ENCODE measurements around the gene GNAQ. TPM values are rescaled to one million over a fixed set of nuclear protein-coding genes. Genes with fewer than 3 reads are reported as not detected.

GNAQ gene
- total and polyA plus RNA-seq, 2 experiments from 2014 or later = 21.1 to 43.1 TPM

- no peak for TF ChIP-seq EZH2phosphoT487 (IDR thresholded peaks at IDR 0.05; ENCODE audit: unreplicated experiment)
- no peak for TF ChIP-seq NANOG (IDR thresholded peaks at IDR 0.05; ENCODE audit: borderline replicate concordance)
- TF ChIP-seq, protein P1, sequence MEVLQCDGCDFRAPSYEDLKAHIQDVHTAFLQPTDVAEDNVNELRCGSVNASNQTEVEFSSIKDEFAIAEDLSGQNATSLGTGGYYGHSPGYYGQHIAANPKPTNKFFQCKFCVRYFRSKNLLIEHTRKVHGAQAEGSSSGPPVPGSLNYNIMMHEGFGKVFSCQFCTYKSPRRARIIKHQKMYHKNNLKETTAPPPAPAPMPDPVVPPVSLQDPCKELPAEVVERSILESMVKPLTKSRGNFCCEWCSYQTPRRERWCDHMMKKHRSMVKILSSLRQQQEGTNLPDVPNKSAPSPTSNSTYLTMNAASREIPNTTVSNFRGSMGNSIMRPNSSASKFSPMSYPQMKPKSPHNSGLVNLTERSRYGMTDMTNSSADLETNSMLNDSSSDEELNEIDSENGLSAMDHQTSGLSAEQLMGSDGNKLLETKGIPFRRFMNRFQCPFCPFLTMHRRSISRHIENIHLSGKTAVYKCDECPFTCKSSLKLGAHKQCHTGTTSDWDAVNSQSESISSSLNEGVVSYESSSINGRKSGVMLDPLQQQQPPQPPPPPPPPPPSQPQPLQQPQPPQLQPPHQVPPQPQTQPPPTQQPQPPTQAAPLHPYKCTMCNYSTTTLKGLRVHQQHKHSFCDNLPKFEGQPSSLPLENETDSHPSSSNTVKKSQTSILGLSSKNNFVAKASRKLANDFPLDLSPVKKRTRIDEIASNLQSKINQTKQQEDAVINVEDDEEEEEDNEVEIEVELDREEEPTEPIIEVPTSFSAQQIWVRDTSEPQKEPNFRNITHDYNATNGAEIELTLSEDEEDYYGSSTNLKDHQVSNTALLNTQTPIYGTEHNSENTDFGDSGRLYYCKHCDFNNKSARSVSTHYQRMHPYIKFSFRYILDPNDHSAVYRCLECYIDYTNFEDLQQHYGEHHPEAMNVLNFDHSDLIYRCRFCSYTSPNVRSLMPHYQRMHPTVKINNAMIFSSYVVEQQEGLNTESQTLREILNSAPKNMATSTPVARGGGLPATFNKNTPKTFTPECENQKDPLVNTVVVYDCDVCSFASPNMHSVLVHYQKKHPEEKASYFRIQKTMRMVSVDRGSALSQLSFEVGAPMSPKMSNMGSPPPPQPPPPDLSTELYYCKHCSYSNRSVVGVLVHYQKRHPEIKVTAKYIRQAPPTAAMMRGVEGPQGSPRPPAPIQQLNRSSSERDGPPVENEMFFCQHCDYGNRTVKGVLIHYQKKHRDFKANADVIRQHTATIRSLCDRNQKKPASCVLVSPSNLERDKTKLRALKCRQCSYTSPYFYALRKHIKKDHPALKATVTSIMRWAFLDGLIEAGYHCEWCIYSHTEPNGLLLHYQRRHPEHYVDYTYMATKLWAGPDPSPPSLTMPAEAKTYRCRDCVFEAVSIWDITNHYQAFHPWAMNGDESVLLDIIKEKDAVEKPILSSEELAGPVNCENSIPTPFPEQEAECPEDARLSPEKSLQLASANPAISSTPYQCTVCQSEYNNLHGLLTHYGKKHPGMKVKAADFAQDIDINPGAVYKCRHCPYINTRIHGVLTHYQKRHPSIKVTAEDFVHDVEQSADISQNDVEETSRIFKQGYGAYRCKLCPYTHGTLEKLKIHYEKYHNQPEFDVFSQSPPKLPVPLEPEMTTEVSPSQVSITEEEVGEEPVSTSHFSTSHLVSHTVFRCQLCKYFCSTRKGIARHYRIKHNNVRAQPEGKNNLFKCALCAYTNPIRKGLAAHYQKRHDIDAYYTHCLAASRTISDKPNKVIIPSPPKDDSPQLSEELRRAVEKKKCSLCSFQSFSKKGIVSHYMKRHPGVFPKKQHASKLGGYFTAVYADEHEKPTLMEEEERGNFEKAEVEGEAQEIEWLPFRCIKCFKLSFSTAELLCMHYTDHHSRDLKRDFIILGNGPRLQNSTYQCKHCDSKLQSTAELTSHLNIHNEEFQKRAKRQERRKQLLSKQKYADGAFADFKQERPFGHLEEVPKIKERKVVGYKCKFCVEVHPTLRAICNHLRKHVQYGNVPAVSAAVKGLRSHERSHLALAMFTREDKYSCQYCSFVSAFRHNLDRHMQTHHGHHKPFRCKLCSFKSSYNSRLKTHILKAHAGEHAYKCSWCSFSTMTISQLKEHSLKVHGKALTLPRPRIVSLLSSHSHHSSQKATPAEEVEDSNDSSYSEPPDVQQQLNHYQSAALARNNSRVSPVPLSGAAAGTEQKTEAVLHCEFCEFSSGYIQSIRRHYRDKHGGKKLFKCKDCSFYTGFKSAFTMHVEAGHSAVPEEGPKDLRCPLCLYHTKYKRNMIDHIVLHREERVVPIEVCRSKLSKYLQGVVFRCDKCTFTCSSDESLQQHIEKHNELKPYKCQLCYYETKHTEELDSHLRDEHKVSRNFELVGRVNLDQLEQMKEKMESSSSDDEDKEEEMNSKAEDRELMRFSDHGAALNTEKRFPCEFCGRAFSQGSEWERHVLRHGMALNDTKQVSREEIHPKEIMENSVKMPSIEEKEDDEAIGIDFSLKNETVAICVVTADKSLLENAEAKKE (CRISPR knock-in tag; IDR thresholded peaks at IDR 0.05) = no peak
- no peak for TF ChIP-seq STAT1 (IDR thresholded peaks at IDR 0.05; ENCODE audit: unreplicated experiment)
- TF ChIP-seq, protein P2, sequence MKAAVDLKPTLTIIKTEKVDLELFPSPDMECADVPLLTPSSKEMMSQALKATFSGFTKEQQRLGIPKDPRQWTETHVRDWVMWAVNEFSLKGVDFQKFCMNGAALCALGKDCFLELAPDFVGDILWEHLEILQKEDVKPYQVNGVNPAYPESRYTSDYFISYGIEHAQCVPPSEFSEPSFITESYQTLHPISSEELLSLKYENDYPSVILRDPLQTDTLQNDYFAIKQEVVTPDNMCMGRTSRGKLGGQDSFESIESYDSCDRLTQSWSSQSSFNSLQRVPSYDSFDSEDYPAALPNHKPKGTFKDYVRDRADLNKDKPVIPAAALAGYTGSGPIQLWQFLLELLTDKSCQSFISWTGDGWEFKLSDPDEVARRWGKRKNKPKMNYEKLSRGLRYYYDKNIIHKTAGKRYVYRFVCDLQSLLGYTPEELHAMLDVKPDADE (IDR thresholded peaks at IDR 0.05) = no peak
- no peak for TF ChIP-seq ZNF114 (CRISPR knock-in tag; IDR thresholded peaks at IDR 0.05)
- no peak for TF ChIP-seq ZNF331 (CRISPR knock-in tag; IDR thresholded peaks at IDR 0.05; ENCODE audit: low read depth)
- TF ChIP-seq, protein P3, sequence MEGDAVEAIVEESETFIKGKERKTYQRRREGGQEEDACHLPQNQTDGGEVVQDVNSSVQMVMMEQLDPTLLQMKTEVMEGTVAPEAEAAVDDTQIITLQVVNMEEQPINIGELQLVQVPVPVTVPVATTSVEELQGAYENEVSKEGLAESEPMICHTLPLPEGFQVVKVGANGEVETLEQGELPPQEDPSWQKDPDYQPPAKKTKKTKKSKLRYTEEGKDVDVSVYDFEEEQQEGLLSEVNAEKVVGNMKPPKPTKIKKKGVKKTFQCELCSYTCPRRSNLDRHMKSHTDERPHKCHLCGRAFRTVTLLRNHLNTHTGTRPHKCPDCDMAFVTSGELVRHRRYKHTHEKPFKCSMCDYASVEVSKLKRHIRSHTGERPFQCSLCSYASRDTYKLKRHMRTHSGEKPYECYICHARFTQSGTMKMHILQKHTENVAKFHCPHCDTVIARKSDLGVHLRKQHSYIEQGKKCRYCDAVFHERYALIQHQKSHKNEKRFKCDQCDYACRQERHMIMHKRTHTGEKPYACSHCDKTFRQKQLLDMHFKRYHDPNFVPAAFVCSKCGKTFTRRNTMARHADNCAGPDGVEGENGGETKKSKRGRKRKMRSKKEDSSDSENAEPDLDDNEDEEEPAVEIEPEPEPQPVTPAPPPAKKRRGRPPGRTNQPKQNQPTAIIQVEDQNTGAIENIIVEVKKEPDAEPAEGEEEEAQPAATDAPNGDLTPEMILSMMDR (conservative IDR thresholded peaks at IDR 0.05; ENCODE audit: low read depth in 2 of 2) = no peak
- TF ChIP-seq, protein P4, sequence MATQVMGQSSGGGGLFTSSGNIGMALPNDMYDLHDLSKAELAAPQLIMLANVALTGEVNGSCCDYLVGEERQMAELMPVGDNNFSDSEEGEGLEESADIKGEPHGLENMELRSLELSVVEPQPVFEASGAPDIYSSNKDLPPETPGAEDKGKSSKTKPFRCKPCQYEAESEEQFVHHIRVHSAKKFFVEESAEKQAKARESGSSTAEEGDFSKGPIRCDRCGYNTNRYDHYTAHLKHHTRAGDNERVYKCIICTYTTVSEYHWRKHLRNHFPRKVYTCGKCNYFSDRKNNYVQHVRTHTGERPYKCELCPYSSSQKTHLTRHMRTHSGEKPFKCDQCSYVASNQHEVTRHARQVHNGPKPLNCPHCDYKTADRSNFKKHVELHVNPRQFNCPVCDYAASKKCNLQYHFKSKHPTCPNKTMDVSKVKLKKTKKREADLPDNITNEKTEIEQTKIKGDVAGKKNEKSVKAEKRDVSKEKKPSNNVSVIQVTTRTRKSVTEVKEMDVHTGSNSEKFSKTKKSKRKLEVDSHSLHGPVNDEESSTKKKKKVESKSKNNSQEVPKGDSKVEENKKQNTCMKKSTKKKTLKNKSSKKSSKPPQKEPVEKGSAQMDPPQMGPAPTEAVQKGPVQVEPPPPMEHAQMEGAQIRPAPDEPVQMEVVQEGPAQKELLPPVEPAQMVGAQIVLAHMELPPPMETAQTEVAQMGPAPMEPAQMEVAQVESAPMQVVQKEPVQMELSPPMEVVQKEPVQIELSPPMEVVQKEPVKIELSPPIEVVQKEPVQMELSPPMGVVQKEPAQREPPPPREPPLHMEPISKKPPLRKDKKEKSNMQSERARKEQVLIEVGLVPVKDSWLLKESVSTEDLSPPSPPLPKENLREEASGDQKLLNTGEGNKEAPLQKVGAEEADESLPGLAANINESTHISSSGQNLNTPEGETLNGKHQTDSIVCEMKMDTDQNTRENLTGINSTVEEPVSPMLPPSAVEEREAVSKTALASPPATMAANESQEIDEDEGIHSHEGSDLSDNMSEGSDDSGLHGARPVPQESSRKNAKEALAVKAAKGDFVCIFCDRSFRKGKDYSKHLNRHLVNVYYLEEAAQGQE (IDR thresholded peaks at IDR 0.05; ENCODE audit: unreplicated experiment) = no peak
- TF ChIP-seq POLR2AphosphoS5 (IDR thresholded peaks at IDR 0.05; ENCODE audit: low read depth) = no peak
- TF ChIP-seq JUNB (IDR thresholded peaks at IDR 0.05; ENCODE audit: unreplicated experiment) = no peak
- TF ChIP-seq EZH2 (IDR thresholded peaks at IDR 0.05; ENCODE audit: low read depth, unreplicated experiment) = no peak
- TF ChIP-seq CREB1 (CRISPR knock-in tag; IDR thresholded peaks at IDR 0.05; ENCODE audit: low read depth) = no peak
- Histone ChIP-seq H2AFZ (no peak overlapping the region), H3K4me1 (ENCODE audit: insufficient read depth) (peaks cover 44% of the 10 kb centered on the region), H3K4me2 (peak overlapping the region; percentile 28; the same call in 1 of the 2 replicates), H4K20me1 (replicated peaks; ENCODE audit: insufficient read depth) (peaks cover 6% of the 10 kb centered on the region), H3K9me2 (ENCODE audit: insufficient read depth) (no peaks in the 10 kb centered on the region), H3K27ac (ENCODE audit: low read depth) (no peak overlapping the region), H3K27me3 (ENCODE audit: insufficient read depth) (no peaks in the 10 kb centered on the region), H3F3A (replicated peaks; ENCODE audit: low read depth) (no peaks in the 10 kb centered on the region), H3K4me3 (no peak overlapping the region), H3K36me3 (ENCODE audit: insufficient read depth) (no peaks in the 10 kb centered on the region), H3K79me2 (replicated peaks; ENCODE audit: insufficient read depth) (peaks cover 89% of the 10 kb centered on the region)
- Mint-ChIP-seq H3K27me3 (ENCODE audit: insufficient read depth, low read depth, poor library complexity) (peaks cover 4% of the 10 kb centered on the region), H3K4me3 (no peak overlapping the region), H3K27ac (no peak overlapping the region), H3K4me1 (peaks cover 56% of the 10 kb centered on the region), H3K36me3 (ENCODE audit: low read depth) (no peaks in the 10 kb centered on the region), H3K9me3 (no peaks in the 10 kb centered on the region)
- ATAC-seq (no peak), DNase-seq (ENCODE audit: low spot score) (no peak)
Measured at GRCh38 chr9:77945798-77946197, 85.8 kb downstream of the GNAQ start.
